GM18498 (cell line): ENCODE measurements around the gene ARFIP1.

Source experiments
- ATAC-seq: cut with Tn5 transposase; IDR thresholded peaks from one replicate; pipeline ENCODE4 v1.9.1; 2021; ENCODE audit warnings: mild to moderate bottlenecking, moderate library complexity; ENCODE audit not compliant: unreplicated experiment

The ARFIP1 gene

GRCh38 chr4:152957437-152958171 is 177.8 kb downstream of the ARFIP1 start:
- ATAC-seq = no peak

DNA sequence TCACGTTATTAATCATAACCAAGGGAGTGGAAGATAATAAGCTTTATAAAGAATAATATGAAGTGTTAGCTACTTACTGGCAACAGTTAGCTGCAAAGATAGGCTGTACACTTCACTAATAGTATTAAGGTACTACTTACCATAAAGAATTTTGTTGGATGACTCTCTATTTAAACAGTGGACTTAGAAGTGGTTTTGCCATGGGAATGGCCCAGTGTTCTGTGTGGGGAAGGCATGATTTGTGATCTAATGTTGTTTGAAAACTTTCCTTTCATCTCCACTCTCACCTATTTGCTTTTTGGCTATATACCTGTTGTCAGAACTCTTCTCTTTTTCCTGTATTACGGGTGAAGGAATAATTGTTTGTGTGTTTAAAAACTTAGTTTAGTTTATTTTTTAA is 179.3 kb downstream of the ARFIP1 start:
- ATAC-seq = no peak

- ATAC-seq = no peak
Observed at GRCh38 chr4:152960082-152960481, 180.3 kb downstream of the ARFIP1 start.

DNA sequence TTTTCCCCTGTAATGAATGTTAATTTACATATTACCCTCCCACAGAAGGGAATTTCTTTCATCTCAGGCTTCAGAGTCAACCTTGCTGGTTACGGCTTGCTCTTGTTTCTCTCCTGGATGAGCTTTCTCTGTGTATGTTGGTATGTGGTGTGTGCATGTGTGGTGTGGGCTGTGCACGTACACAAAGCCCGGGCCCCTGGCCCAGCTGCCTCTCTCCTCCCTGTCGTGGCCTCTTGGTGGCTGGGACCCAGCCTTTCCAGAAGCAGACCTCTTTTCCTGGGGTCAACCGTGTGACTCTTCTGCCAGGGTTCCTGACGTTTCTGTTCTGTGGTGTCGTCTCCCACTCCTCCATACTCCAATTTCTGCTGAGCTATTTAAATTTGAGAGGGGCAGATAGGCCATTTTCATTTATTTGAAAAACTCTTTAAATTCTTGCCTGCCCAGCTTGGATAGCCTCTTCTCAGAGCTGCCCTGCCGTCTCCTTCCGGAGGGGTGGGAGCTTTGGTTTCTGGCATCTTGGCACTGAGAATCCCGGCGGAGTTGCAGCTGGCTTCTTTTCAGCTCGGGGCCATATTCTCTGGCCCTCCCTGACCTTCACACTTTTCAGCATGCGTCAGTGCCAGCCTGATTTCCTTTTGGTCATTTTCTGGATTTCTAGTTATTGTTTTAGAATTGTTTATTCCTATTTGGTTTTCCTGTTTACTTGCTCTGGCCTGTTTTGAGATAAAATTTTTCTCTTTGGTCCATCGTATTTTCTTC is 181.4 kb downstream of the ARFIP1 start:
- no peak for ATAC-seq

DNA sequence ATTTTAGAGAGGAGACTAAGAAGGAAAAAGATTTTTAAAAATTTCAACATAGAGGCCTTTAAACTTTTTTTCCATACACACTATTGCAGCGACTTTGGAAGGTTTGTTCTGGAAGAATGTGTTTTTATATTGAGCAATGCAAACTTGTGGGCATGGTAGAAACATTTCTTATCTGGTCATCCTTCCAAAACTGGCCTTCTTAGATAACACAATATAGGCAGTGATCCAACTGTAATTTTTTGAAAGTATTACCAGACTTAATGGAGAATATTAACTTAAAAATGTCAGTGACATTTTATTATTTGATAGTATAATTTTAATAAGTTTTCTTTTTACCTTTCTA is 182.0 kb downstream of the ARFIP1 start:
- ATAC-seq = no peak
